Putamen (tissue), 1 donor: ENCODE results near the gene NAB1.

Experiments
- DNase-seq: peaks from one replicate; pipeline ENCODE4 v3.0.0-alpha.2; 2016; ENCODE audit warnings: low spot score

The NAB1 gene

GRCh38 chr2:190716176-190716807, 67.4 kb downstream of the NAB1 start:
- no peak for DNase-seq

GRCh38 chr2:190717306-190717705, 68.4 kb downstream of the NAB1 start:
- no peak for DNase-seq

- DNase-seq = no peak
These were observed 69.1 kb downstream of the NAB1 start for GRCh38 chr2:190717764-190718651.

GRCh38 chr2:190718652-190719526, 70.0 kb downstream of the NAB1 start:
- DNase-seq = no peak

GRCh38 chr2:190720276-190720675, 71.4 kb downstream of the NAB1 start:
- no peak for DNase-seq

- DNase-seq = no peak
These were observed 71.8 kb downstream of the NAB1 start for GRCh38 chr2:190720691-190721090.

- no peak for DNase-seq
These were observed 73.3 kb downstream of the NAB1 start for GRCh38 chr2:190722061-190722759.

GRCh38 chr2:190722835-190723234, 74.0 kb downstream of the NAB1 start:
- no peak for DNase-seq

GRCh38 chr2:190723397-190724090, 74.7 kb downstream of the NAB1 start:
- DNase-seq = no peak

GRCh38 chr2:190726255-190726654, 77.4 kb downstream of the NAB1 start:
- no peak for DNase-seq

- DNase-seq = no peak
These were observed 87.5 kb downstream of the NAB1 start for GRCh38 chr2:190736355-190736754.

- no peak for DNase-seq
These were observed 91.6 kb downstream of the NAB1 start for GRCh38 chr2:190740449-190740848.
